HL-60 (cell line): ENCODE measurements around the gene CACNA1I.

Experiments
- DNase-seq, 2 experiments: peaks; one replicate each; pipeline ENCODE4 v3.0.0-alpha.2; 2010 to 2020; ENCODE audit warnings: low read depth in 1 of 2, low spot score in 1 of 2
- H3K27ac ChIP-seq: fragments of 250-450 bp; sonication (Bioruptor Pico); replicated peaks from 2 replicates; pipeline ENCODE4 v1.5.1; 2020; ENCODE audit warnings: mild to moderate bottlenecking, moderate library complexity
- H3K27me3 ChIP-seq: fragments of 250-450 bp; sonication (Bioruptor Pico); 2 replicates; pipeline ENCODE4 v1.5.1; 2021; ENCODE audit warnings: mild to moderate bottlenecking, moderate library complexity; ENCODE audit not compliant: insufficient read depth, poor library complexity, severe bottlenecking
- H3K4me3 ChIP-seq: replicated peaks from 2 replicates; pipeline ENCODE4 v1.5.1; 2011; ENCODE audit warnings: mild to moderate bottlenecking, control low read depth, low read length; ENCODE audit not compliant: insufficient read depth
- CTCF ChIP-seq: IDR thresholded peaks from one replicate; pipeline ENCODE4 v1.5.1; 2011; ENCODE audit warnings: low read length, control low read depth, inconsistent platforms; ENCODE audit not compliant: insufficient read depth
- GABPA ChIP-seq: IDR thresholded peaks from 2 replicates; pipeline ENCODE4 v1.6.1; 2012; ENCODE audit warnings: low read depth
- POLR2AphosphoS5 ChIP-seq: IDR thresholded peaks from 2 replicates; pipeline ENCODE4 v1.6.1; 2012; ENCODE audit warnings: low read depth
- REST ChIP-seq: IDR thresholded peaks from 2 replicates; pipeline ENCODE4 v1.6.1; 2012; ENCODE audit warnings: low read depth; ENCODE audit not compliant: insufficient replicate concordance
- SPI1 ChIP-seq: IDR thresholded peaks from 2 replicates; pipeline ENCODE4 v1.6.1; 2012; ENCODE audit warnings: low read depth, mild to moderate bottlenecking, borderline replicate concordance

The CACNA1I gene

GRCh38 chr22:39569066-39569465 is 1.5 kb upstream of the CACNA1I start:
- no peak overlapping the region for H3K27ac ChIP-seq
- no peak for DNase-seq
- H3K4me3 ChIP-seq = no peak overlapping the region
- TF ChIP-seq POLR2AphosphoS5 = no peak
- TF ChIP-seq REST = no peak
- no peak for TF ChIP-seq GABPA
- no peak for TF ChIP-seq SPI1
- no peak for TF ChIP-seq CTCF
- H3K27me3 ChIP-seq = no peaks in the 10 kb centered on the region

GRCh38 chr22:39570226-39570625 is 327 bp upstream of the CACNA1I start:
- Histone ChIP-seq H3K27ac (no peak overlapping the region), H3K27me3 (no peaks in the 10 kb centered on the region), H3K4me3 (no peak overlapping the region)
- no peak for DNase-seq
- no peak for TF ChIP-seq SPI1
- no peak for TF ChIP-seq POLR2AphosphoS5
- no peak for TF ChIP-seq REST
- no peak for TF ChIP-seq GABPA
- no peak for TF ChIP-seq CTCF

GRCh38 chr22:39571538-39571937 is 985 bp downstream of the CACNA1I start:
- no peak for DNase-seq
- Histone ChIP-seq H3K4me3 (no peak overlapping the region), H3K27me3 (peaks cover 5% of the 10 kb centered on the region), H3K27ac (no peak overlapping the region)
- TF ChIP-seq SPI1 = no peak
- TF ChIP-seq GABPA = no peak
- TF ChIP-seq POLR2AphosphoS5 = no peak
- TF ChIP-seq CTCF = no peak
- no peak for TF ChIP-seq REST
